ENCODE measurements around the gene FKBP15.
"Not testable (repeated sequence)": the region's sequence is repeated elsewhere in the genome, so short reads cannot be mapped to it uniquely, and the experiment has no call there.

Gene FKBP15, protein sequence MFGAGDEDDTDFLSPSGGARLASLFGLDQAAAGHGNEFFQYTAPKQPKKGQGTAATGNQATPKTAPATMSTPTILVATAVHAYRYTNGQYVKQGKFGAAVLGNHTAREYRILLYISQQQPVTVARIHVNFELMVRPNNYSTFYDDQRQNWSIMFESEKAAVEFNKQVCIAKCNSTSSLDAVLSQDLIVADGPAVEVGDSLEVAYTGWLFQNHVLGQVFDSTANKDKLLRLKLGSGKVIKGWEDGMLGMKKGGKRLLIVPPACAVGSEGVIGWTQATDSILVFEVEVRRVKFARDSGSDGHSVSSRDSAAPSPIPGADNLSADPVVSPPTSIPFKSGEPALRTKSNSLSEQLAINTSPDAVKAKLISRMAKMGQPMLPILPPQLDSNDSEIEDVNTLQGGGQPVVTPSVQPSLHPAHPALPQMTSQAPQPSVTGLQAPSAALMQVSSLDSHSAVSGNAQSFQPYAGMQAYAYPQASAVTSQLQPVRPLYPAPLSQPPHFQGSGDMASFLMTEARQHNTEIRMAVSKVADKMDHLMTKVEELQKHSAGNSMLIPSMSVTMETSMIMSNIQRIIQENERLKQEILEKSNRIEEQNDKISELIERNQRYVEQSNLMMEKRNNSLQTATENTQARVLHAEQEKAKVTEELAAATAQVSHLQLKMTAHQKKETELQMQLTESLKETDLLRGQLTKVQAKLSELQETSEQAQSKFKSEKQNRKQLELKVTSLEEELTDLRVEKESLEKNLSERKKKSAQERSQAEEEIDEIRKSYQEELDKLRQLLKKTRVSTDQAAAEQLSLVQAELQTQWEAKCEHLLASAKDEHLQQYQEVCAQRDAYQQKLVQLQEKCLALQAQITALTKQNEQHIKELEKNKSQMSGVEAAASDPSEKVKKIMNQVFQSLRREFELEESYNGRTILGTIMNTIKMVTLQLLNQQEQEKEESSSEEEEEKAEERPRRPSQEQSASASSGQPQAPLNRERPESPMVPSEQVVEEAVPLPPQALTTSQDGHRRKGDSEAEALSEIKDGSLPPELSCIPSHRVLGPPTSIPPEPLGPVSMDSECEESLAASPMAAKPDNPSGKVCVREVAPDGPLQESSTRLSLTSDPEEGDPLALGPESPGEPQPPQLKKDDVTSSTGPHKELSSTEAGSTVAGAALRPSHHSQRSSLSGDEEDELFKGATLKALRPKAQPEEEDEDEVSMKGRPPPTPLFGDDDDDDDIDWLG

DNA sequence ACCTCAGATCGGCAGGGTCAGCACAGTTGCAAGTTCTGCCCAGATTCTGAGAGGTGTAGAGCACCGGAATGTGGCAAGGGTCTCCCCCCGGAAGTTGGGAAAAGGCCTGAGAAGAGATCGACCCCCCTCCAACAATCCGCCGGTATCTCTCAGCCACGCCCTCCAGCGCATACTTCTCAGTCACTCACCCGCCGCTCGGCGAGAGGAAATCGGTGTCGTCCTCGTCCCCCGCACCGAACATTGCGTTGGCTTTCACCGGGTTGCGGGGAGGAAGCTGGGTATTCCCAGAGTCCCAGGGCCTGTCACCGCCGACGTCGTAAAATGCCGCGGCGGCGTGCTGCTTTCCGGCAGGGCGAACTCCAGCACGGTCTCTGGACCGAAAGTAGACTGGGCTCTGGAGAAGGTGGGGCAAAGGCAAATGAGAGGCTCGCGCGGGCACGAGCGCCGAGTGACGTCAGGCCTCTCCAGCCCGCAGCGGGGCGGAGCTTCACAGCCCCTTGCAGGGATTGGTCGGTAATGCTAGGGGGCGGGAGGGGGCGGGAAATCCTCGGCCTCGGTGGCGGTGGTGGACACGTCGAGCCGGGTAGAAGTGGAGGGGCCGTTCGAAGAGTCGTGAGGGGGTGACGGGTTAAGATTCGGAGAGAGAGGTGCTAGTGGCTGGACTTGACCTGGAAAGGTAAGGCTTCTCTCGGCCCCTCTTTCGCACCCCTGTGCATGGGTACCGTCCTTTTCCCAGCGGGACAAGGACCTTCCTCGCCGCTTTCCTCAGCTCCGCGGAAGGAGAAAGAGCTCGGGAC, at the start of gene FKBP15, which contains the start of gene SLC31A1:
Gene FKBP15, minus strand, starts transcription at position 275 of the 797 bp plus-strand sequence. Its CDS starts 34 bp downstream, at position 241.
Gene SLC31A1, plus strand, starts transcription at position 542 of the 797 bp plus-strand sequence. CDS start 34,605 bp downstream, outside the sequence.
- DNase-seq: peak; percentile 97

DNA sequence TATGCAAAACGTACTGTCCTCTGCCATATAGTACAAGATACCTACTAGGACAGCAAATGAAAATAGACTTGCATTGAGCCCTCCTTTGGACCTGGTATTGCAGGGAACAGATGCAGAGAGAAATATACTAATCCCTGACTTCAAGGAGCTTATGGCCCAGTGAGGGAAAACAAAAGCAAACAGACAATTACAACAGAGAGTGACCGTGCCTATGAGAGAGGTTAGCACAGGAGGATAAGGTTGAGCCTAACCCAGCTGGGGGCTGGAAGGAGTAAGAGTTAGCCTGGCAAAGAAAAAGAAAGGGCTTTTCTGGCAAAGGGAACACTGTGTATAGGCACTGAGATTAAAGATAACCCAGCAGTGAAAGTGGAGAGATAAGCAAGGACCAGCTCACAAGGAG, 48.8 kb upstream of the FKBP15 start:
- DNase-seq: no peak

- DNase-seq: no peak
Measured at GRCh38 chr9:113269355-113269754, 48.3 kb upstream of the FKBP15 start.

- no peak for DNase-seq
Measured at GRCh38 chr9:113267911-113268566, 47.0 kb upstream of the FKBP15 start.

GRCh38 chr9:113266174-113266573, 45.1 kb upstream of the FKBP15 start:
- no peak for DNase-seq

- DNase-seq: no peak
Measured at GRCh38 chr9:113261917-113262671, 41.0 kb upstream of the FKBP15 start.

DNA sequence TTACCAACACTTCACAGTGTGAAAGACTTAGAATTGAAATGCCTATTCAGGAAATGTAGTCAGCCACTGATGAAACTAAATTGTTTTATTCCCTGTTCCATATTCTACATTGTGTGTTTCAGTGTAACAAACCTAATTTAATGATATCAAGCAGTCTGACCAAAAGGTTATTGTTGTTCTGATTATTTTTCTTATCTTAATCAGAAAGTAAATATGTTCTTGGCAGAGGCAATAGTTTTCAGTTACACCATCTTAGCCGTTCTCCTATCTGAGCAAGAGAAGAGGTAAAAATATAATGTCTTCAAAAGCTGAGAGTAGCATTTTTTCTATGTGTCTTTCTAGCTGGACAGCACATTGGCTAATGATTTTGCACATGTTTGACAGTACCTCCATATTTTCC, 37.2 kb upstream of the FKBP15 start:
- DNase-seq: no peak

GRCh38 chr9:113257863-113258262, 36.8 kb upstream of the FKBP15 start:
- DNase-seq: no peak

- no peak for DNase-seq
Measured at GRCh38 chr9:113255438-113255837, 34.4 kb upstream of the FKBP15 start.

- DNase-seq: no peak
Measured at GRCh38 chr9:113254991-113255390, 33.9 kb upstream of the FKBP15 start.

DNA sequence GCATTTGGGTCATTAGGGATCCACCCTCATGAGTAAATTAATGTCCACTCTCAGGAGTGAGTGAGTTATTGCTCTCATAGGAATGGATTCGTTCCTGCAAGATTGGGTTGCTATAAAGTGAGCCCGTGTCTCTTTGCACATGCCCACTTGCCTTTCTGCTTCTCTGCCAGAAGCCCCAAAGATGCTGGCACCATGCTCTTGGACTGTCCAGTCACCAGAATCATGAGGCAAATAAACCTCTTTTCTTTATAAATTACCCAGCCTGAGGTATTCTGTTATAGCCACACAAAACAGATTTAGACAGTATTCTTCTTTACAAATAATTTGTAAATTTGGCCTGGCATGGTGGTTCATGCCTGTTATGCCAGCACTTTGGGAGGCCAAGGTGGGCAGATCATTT, 29.7 kb upstream of the FKBP15 start:
- DNase-seq: no peak

DNA sequence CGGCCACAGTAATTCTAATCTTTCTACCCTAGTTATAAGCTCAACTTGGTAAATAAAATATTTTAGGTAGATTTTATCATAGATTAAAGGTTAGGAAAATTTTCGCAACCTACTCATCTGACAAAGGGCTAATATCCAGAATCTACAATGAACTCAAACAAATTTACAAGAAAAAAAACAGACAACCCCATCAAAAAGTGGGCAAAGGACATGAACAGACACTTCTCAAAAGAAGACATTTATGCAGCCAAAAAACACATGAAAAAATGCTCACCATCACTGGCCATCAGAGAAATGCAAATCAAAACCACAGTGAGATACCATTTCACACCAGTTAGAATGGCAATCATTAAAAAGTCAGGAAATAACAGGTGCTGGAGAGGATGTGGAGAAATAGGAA, 28.6 kb upstream of the FKBP15 start:
- DNase-seq: not testable (repeated sequence)

DNA sequence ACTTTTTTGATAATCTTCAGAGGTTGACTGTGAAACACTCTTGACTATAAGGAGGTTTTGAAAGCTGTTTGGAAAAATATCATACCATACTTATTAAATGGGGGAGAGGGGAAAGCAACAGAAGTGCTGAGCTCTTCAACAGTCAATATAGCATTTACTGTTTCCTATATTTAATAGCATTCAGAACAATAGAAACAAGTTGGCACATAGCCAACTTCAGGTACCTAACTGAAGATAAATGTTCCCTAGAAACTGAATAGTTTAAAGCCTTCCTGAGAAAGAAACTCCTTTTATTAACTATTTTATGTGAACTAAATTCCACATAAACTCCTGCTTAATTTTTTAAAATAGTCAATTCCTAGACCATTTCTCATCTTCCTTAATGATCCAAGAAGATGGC, 26.6 kb upstream of the FKBP15 start:
- DNase-seq: no peak

- DNase-seq: no peak
Measured at GRCh38 chr9:113246928-113247327, 25.9 kb upstream of the FKBP15 start.

- DNase-seq: no peak
Measured at GRCh38 chr9:113245894-113246293, 24.8 kb upstream of the FKBP15 start.

DNA sequence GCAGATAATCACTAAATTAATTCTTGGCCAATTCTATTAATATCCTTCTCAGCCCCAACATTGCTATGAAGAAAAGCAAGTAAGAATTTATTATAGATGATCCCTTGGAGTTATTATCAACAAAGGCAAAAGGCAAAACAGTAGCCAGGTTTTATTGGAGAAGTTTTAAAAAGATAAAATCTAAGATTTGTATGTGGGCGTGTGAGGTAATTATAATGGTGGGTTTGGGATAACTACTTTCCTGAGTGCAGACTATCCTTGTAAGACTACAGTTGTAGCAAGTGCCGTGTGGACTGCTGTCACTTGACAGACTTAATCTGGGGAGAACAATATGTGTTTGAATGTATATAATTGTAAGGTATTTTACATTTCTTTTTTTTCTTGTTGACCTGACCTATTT, 23.5 kb upstream of the FKBP15 start:
- no peak for DNase-seq

DNA sequence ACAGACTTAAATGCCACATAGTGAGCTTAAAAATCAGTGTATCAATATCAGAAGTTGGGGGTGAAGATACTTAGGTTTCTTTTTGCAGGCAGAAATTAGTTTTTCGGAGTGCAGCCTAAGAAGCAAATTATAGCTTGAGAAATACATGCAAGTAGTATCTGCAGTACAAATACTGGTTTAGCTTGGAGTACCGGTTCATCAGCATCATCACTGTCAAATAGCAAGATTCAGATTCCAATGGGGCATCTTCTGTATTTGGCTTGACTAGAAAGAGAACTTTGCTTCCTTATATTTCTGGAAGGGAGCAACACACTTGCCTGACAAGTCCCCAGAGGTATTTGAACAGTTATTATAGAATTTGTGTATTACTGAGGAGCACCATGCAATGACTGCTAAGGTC, 20.1 kb upstream of the FKBP15 start:
- no peak for DNase-seq

- DNase-seq: no peak
Measured at GRCh38 chr9:113238859-113239232, 17.8 kb upstream of the FKBP15 start.

- DNase-seq: no peak
Measured at GRCh38 chr9:113238202-113238858, 17.3 kb upstream of the FKBP15 start.

DNA sequence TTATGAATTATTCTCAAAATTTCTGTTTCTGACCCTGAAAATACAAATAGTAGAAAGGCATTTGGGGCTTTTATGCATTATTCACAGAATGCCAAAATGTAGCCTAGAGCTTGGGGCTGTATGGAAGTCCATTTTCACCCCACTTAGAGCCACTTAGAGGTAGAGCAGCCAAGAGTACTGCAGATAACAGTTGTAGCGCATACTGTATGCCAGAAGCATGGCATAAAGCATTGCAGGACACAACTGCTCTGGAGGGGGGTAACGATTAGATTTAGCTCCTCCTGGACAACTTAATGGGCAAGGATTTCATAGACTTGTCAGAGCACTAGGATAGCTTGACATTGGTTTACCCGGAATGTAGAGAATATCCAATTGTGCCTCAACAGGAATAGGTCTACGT, 15.9 kb upstream of the FKBP15 start:
- no peak for DNase-seq

Data from T1000 (cell line).